Hepatic stellate cell (primary cell): ENCODE measurements around the gene TRIM52.

Experiments
- DNase-seq: peaks from one replicate; pipeline ENCODE4 v3.0.0; 2011; ENCODE audit warnings: low spot score

The TRIM52 gene

GRCh38 chr5:181255836-181256578 lies 4.9 kb downstream of the TRIM52 start:
- DNase-seq: no peak

DNA sequence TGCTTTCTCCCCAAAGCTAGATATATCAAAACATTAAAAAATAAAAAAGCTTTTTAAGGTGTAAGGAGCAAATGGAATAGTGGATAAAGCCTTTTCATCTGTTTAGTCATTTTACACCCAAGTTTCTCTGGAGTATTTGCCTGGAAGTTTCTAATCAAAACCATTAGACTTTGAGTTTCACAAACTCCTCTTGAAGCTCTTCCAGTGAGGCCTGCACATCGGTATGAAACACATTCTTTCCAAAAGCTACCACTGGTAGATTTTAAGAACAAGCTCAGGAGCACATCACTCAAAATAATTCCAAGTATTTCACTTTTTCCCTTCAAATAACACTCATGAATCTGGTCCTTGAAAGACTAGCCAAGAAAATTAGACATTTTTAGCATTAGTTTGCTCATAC lies 5.7 kb downstream of the TRIM52 start:
- DNase-seq: no peak

DNA sequence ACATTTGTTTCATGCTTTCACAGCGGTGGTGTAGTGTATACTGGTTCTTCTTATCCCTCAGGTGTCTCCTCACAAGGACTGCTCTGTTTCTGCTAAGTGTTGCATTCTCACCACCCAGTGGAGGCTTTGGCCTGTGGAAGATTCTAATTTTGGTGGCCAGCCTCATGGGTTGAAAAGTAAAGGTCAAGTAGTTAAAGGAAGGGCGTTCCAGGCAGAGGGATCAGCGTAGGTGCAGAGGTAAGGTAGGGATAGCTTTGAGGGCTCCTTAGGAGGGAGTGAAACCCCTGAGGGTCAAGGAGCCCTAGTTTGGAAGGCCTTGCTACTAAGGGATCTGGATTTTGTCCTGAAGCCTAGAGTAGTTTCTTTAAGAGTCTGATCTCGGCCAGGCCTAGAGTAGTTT lies 12.7 kb downstream of the TRIM52 start:
- no peak for DNase-seq

GRCh38 chr5:181246276-181247049 lies 14.5 kb downstream of the TRIM52 start:
- peak; percentile 95 for DNase-seq

DNA sequence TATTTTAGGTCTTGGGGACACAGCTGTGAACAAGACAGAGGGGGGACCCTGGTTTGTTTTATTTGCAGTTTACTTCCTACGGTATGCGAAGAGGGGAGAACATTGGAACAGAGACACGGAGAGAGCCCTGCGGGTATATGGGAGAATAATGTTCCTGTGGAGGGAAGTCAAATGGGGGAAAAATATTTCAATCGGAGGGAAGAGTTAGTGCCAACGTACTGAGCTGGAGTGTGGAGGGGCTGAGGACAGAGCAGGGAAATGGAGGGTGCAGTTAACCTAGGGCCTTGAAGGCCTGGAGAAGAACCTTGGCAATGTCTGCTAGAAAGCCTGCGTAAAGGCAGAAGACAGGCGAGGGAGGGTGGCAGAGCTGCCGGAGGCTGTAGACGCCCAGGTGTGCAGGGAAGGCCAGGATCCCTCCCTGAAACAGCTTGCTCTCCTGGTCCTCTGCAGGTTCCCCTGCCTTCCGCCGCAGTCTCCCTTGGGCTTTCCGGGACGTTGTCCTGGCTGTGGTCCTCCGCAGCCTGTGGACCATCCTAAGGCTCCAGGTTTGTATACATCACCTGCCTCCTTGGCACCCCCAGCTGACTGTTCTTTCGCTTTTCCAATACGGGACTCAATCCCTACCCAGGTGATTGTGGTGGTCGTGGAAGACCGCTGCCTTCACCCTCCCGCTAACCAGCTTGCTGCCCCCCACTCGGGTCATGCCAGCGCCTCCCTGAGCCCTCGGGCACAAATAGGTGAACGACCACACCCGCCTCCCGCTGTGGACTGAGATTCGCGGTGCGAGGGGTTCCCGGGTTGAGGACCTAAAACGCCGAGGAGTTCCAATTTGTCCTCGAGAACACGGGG lies 15.3 kb downstream of the TRIM52 start:
- DNase-seq: no peak

DNA sequence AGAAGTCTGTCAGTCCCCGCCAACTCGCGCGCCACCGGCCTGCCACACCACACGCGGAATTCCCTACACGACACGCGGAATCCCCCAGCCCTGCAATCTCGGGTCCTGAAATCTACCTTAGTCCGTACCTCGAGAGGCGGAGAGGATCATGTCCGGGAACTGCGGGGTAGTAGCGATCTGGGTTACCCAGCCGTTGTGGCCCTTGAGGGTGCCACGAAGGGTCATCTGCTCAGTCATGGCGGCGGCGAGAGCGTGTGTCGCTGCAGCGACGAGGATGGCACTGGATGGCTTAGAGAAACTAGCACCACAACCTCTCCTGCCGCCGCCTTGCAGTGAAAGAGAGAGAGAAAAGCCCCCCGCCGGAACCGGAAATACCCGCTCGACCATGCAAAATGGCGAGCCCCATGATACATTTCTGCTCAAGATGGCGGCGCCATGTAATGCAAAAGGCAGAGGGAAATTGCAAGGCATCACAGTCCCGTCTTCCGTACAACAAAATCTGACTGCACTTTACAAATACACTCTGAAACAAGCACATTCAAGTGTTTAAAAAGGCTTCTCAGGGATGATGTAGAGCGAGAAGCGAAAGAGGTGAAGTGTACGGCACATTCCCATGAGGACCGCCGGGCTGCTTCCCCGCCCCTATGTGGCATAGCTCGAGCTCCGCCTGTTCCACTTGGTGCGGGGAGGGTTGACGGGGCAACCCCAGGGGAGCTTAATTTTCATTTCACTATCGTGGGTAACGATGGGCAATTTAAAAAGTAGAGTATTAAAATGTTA lies 17.2 kb downstream of the TRIM52 start, which contains the start of gene RACK1:
Gene RACK1, minus strand, starts transcription at position 343 of the 780 bp plus-strand sequence. Its CDS starts 106 bp downstream, at position 237.
- peak; percentile 88 for DNase-seq

DNA sequence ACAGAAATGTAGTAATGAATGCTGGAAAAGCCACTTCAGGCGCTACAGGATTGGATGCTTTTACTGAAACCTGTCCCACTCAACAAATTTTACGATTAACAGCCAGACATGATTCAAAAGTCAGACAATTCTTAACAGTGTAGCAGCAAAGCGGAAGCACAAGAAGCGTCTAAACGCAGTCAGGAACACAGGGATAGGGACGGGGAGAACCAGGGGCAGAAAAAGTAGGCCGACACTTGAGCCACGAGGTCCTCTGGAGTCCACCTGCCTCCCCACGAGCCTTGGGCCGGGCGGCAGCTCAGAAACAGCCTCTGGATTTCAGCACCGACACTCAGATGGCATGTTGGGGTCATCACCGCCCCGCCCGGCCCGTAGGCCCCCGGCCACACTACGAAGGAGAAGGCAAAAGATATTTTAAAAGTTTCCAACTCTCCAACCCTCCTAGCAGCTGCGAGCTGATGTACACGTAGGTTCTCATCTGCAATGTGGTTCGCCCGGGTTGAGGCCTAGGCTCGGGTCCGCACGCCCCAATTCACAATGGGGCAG lies 17.9 kb downstream of the TRIM52 start:
- DNase-seq: peak; percentile 38

GRCh38 chr5:181242031-181242451 lies 18.9 kb downstream of the TRIM52 start:
- no peak for DNase-seq

DNA sequence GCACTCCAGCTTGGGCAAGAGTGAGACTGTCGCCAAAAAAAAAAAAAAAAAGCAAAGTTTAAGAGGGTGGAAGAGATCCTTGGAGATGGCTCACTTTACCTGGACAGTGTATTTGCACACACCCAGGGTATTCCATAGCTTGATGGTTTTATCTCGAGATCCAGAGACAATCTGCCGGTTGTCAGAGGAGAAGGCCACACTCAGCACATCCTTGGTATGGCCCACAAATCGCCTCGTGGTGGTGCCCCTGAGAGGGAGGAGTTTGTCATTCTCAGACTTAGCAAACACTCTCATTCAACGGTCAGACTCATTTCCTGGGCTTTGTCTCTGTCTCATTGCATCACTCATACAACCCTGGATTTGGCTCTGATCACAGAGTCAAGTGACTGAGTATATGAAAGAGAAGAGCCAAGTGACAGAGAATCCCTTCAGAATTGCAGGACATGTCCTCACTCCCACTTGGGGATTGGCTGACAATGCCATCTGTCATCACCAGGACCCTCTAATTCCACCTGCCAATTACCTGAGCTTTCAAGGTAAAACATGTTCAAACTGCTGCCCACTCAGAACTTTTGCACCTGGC lies 19.5 kb downstream of the TRIM52 start:
- peak; percentile 76 for DNase-seq

GRCh38 chr5:181239062-181239663 lies 21.8 kb downstream of the TRIM52 start:
- DNase-seq: no peak

DNA sequence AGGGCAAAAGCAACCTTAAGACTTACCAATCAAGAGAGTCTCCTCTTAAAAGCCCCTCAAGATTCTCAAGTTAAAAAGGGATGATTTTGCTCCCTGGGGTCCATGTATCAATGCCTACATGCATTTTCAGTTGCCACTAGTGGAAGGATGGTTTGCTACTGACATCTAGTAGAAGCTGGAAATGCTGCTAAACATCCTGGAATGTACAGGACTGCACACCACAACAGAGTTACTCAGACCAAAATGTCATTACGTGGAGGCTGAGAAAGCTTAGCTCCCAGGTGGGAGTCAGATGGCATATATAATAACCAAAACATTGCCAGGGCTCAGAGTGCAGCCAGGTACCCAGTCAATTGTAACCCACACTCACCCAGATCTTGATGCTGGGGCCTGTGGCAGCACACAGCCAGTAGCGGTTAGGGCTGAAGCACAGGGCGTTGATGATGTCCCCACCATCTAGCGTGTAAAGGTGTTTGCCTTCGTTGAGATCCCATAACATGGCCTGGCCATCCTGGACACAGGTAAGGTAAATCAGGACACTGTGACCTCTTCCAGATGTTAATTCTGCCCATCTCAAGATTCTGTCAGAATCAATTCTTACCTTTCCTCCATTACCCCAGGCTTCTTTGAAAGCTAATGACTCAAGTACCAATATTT lies 23.1 kb downstream of the TRIM52 start:
- no peak for DNase-seq

DNA sequence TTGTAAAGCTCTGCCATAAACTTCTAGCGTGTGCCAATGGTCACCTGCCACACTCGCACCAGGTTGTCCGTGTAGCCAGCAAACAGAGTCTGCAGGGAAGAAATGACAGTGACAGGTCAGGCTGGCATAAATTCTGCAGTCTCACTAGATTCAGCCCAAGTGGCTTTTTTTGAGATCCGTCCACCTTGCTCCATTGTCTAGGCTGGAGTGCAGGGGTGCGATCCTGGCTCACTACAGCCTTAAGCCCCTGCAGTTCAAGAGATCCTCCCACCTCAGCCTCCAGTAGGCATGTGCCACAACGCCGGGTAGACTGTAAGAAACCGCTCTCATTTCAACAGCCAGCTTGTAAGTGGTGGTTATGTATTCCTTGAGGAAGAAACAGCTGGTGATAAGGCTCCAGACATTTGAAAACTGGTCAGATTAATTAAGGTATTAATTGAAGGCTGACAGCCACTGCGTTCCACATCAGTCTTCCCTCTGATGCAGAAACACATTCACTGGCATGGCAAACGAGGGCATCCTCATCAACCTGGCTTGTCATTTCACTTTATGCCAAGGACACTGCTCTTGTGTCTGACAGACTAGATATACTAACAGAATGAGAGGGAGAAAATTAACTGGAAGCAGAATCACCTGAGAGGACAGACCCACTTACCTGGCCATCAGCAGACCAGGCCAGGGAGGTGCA lies 23.8 kb downstream of the TRIM52 start:
- DNase-seq: no peak

DNA sequence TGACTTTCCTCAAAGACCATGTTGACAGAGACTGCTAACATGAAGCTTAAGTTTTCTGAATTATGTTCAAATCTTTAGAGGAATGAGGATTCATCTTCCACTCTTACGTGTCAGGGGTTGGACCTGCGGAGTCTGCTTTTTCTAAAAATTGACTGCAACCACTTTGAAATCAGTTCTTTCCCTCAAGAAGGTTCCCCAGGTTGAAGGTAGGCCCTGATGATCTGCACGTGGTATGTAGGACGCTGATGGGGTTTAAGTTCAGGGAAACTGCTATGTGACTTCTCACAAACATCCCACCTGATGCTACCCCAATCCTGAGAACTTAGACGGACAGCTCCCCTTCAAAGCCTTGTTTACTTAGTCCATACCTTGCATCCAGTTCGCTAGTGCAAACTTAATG lies 24.5 kb downstream of the TRIM52 start:
- no peak for DNase-seq

DNA sequence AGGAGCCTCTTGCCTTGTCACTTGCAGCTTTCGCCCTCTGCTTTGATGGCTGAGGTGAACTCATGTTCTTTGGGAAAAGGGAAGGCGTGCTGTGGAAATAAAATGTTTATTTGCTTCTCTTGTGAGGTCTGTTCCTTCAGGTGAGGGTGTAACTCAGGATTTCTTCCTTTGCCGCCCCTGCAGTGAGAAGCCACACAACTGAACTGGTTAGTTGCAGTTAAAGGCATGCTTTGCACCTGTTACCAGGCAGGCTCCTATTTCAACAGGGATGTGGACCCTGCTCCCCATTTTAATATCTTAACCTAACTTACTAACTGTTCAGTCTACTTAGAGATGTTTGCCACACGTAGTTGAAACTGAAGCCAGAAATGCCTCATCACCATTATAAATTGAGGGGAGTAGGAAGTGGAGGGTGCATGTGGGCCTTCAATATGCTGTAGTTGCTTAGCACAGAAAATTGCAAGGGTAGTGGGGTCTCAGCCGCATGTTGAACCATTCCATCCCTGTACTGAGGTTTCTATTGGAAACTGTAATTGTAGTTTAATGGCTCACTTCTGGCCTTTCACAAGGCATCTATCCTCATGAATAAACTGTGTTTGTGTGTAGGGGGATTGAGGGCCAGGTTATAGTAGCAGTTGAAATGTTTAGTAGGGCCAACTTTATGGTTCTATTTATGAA lies 25.1 kb downstream of the TRIM52 start:
- DNase-seq: no peak

- no peak for DNase-seq
Observed at GRCh38 chr5:181235323-181235688, 25.6 kb downstream of the TRIM52 start.

DNA sequence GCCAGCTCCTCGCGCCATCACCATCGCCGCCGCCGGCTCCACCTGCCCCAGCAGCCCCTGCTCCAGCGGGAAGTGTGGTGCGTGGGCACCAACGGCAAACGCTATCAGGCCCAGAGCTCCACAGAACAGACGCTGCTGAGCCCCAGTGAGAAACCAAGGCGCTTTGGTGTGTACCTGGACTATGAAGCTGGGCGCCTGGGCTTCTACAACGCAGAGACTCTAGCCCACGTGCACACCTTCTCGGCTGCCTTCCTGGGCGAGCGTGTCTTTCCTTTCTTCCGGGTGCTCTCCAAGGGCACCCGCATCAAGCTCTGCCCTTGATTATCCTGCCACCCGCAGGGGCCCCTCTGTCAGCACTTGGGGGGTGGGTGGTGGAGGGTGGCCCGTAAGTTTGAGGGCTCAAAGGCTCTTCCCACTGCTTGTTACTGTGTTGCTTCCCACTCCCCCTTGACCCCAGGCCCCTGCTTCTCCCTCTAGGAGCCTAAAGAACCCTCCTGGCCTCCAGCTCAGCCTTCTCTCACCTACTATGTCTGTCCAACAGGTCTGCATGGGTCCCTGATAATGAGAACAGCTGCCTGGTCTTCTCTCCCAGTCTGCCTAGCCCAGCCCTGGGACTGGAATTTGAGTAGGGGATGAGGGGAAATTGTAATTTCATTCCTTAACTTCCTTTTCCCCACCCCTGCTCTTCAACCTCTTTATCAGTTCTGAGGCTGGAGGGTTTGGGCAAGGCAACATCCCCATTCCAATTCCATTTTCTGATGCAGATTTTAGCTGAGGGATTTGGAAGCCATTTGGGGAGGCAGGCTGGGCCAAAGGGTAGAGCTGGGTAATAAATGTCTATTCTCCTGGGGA lies 26.3 kb downstream of the TRIM52 start:
- no peak for DNase-seq

- no peak for DNase-seq
Observed at GRCh38 chr5:181233801-181234454, 27.0 kb downstream of the TRIM52 start.
